ENCODE measurements around the gene PTMA.
A peak's percentile ranks its signal among the peaks of the same experiment; 100 is the strongest.

The PTMA gene

GRCh38 chr2:231677632-231678104, 30.7 kb upstream of the PTMA start:
- peak; percentile 80 for DNase-seq

DNA sequence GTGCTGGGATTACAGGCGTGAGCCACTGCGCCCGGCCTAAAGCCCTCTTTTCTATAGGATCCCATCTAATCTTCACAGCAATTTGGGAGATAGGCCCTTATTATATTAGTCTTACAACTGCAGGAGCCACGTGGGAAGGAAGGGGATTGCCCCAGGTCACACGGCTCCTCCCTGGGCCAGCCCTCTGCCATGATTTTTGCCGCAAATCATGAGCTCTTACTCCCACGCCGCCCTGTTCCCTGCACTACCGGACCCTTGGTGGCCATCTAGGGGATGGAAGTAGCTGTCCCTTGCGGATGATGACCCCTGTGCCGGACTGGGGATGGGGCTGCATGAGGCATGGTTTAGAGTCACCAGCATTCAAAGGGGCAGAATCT, 28.4 kb upstream of the PTMA start:
- no peak for DNase-seq

DNA sequence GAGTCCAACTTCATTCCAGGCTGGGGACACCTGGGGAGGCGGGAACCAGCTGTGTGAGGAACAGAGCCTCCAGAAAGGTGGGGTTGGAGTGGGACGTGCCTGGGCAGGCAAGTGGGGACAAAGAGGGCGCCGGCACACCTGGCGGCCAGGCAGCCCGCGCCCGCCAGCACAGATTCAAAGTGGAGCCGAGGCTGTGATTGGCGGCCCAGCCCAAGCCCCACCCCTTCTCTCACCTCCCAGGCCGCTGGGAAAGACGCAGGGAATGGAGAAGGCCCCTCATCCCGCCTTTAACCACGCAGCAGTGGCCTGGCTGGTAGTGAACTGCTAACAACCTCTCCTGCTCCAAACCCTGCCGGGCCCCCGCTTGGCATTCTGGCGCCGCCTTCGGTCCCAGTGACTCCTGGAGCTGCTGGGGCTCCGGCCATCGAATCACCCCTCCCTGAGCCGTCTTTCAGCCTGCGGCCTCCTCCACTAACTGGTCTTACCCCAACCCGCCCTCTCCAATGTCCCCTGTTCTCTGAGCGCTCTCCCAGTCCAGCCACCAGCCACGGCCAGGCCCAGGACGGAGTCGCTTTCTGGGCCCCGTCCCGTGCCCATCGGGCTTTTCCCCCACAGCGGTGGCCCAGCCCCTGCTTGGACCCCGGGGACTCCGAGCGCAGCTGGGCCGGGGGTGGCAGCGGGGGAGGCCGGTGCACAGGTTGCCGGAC, 27.9 kb upstream of the PTMA start:
- DNase-seq, result no peak

DNA sequence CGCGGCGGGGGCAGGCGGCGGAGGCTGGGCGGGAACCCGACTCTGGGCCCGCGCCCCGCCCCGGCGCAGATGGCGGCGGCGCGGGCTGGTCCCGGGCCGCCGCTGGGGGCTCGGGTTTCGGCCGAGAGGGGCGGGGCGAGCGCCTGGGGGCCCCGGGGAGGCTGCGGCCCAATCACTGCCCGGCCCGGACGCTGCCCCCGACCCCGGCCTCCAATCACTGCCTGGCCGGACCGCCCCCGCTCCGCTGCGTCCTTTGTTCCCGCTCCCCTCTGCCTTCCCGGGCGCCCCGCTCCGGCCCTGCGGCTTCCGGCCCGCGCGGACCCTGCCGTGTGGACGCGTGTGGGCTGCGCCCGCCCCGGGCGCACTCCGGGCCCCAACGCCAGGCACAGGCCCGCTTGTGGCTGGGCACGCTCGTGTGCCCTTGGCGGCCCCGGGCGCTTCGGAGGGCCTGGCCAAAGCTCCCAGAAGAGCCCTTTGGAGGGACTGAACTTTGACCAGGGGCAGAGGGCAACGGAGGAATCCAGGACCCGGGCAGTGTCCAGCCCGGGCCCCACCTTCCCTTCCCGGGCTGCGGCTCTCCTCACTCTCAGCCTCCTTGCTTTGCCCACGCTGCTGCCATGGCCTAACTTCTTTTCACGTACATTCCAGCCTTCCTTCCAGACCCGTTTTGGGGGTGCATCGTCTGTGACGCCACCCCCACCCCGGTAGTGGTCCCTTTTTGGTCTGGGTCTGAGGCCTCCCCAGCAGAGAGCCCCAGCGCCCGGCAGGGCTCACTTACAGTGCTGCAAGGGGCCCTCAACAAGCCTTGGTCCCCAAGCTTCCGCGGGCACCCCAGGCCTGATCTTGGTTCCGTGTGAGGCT, 27.1 kb upstream of the PTMA start:
- peak; percentile 84 for DNase-seq

- DNase-seq, result no peak
These were observed 25.6 kb upstream of the PTMA start for GRCh38 chr2:231682603-231683291.

GRCh38 chr2:231683292-231684235, 24.8 kb upstream of the PTMA start:
- DNase-seq, result no peak

DNA sequence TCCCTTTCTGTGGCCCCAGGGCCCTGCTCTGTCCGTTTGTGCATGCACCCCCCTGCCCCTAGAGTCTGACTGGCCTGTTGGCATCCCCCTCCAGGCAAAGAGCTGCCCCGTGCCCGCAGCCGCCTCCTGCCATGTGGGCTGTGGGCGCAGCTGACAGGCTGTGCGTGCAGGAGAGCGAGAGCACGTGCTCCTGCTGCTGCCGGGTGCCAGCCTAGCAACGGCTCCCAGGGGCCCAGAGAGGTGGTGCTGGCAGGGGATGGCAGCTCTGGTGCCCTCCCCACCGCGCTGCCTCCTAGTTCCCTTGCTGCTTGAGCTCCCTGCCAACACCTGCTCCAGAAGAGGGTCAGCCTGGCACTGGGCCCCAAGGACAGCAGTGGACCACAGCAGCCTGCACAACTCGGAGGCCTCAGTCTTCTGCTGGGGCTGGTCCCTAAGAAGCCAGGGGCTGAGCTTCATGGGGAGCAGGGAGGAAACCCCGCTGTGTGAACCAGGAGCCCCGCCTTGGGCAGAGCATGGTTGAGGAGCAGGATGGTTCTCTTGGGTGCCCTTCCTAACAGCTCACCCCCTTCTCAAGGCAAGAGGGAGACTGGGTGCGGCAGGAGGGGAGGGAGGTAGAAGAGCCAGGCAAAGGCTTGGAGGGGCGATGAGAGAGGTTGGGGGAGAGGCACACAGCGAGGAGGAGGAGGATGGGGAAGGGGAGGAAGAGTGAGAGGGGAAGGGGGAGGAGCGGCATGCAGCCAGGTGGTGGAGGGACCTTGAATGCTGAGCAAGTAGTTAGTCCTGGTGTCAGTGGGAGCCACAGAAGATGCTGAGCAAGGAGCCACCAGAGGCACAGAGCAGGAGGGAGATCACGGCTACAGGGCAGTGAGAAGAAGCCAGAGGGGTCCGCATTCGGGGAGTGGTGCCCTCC, 23.8 kb upstream of the PTMA start:
- no peak for DNase-seq

DNA sequence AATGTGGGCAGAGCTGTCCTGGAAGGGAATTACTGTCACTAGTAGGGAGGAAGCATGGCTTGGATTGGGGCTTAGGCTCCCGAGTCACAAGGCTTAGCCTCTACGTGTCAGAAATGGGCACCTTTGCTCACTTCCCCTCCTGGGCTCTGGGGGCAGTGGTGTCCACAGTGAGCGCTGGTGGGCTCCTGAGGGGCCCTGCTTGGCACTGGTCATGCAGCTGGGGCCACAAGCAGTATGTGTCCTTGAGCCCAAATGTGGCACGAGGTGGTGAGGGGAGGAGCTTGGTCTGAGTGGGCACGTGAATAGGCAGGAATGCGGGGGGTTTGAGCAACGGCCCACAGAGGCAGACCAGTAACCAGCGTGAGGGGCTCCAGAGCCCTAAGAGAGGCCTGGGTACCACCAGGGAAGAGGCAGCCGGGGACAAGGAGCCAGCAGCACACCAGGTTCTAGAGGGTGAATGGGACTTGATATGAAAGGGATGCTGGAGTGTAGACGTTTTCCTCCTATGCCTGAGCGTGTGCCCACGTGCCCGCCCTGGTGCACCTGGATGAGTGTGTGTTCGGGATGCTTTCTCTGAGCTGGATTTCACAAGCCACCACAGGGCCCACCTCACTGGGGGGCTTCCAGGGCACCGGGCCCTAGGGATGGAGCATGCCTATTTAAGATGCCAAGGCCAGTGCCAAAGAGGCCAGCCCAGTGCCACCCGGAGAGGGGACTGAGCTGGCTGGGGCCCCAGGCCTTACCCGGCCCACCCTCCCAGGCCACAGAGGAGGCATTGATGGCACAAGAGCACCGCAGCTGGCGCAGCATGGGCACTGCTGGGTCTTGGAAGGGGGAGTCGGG, 22.8 kb upstream of the PTMA start:
- no peak for DNase-seq

DNA sequence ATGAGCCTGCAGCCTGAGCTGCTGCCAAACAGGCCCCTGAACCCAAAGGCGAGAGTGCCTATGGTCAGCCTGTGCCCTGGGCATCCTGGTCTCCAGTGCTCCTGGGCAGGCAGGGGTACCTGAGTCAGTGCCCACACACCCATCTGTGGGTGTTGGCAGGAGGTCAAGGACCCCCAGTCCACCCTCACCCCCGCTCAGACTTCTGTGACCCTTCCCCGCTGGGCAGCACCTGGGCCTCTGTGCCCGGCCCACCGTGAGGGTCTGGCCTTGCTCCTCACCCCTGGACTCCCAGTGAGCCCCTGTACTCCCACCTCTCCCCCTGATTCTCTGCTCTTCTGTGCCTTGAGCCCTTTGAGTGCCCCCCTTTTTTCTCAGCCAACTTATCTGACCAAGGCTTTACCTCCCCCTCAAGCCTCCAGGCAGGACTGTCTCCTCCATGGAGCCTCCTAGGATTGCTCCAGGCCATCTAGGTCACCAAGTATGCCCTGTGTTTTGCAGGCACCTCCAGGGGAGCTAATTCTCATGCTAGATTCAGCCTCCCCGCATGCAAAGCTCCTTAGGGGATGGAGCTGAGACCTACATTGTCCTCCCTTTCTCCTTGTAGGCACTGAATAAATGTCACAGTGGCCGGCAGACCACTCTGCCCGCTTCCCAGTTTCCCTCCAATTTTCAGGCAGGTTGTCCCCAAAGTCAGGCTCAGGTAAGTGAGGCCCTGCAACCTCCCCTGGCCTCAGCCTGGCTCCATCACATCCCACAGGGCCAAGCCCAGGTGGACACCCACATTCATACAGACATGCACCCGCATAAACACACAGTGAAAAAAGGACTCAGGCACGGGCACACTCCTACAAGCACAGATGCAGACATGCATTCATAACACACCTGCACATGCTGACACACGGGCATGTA, 21.9 kb upstream of the PTMA start:
- no peak for DNase-seq

- peak; percentile 38 for DNase-seq
These were observed 21.0 kb upstream of the PTMA start for GRCh38 chr2:231687133-231687852.

GRCh38 chr2:231687961-231688360, 20.4 kb upstream of the PTMA start:
- DNase-seq, result no peak

DNA sequence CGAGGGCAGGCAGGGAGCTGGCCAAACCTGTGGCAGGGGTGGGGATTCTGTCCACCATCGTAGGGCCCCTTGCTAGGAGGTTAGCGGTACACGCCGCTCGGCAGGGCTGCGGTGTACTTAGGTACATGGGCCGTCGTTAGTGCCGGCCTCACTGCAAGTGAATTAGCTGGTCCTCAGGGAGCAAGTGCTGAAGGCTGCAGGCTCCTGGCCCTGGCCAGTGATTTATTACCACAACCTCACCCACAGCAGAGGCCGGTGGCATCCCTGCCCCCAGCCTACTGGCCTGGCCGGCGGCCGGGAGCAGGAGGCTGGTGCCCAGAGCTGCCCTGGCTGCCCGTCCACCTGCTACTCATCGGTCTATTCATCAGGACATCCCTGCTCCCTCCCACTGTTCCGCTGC, 19.6 kb upstream of the PTMA start:
- DNase-seq, result no peak

- DNase-seq, result no peak
These were observed 19.0 kb upstream of the PTMA start for GRCh38 chr2:231689124-231689893.

- no peak for DNase-seq
These were observed 17.0 kb upstream of the PTMA start for GRCh38 chr2:231691251-231691772.

- no peak for DNase-seq
These were observed 15.5 kb upstream of the PTMA start for GRCh38 chr2:231692847-231693246.

GRCh38 chr2:231693956-231694355, 14.4 kb upstream of the PTMA start:
- DNase-seq, result no peak

DNA sequence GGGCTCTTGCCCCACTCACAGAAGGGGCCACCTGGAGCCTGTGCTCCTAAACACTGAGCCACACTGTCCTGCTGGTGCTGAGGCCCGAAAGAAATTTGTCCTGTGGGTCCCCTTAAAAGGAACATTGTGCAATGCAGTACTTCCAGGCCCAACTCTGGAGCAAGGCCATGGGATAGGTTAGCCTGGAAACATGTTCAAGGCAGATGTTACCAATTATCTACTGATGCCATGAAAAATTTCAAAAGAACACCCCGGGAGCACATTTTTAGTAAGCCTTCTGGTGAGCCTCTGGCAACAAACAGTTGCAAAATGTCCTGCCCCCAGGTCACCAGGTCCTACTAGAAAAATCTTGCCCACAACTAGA, 12.3 kb upstream of the PTMA start:
- DNase-seq, result peak; percentile 79

- peak; percentile 43 for DNase-seq
These were observed 9.3 kb upstream of the PTMA start for GRCh38 chr2:231699006-231699405.
